NCI-H1436 treated with DMSO at 0.1 percent for 48 hours (cell line): ENCODE measurements around the gene AMOTL2.

Experiments
- DNase-seq: peaks from one replicate; lab custom pipeline; 2025; lab: John Stamatoyannopoulos, UW

Gene AMOTL2

DNA sequence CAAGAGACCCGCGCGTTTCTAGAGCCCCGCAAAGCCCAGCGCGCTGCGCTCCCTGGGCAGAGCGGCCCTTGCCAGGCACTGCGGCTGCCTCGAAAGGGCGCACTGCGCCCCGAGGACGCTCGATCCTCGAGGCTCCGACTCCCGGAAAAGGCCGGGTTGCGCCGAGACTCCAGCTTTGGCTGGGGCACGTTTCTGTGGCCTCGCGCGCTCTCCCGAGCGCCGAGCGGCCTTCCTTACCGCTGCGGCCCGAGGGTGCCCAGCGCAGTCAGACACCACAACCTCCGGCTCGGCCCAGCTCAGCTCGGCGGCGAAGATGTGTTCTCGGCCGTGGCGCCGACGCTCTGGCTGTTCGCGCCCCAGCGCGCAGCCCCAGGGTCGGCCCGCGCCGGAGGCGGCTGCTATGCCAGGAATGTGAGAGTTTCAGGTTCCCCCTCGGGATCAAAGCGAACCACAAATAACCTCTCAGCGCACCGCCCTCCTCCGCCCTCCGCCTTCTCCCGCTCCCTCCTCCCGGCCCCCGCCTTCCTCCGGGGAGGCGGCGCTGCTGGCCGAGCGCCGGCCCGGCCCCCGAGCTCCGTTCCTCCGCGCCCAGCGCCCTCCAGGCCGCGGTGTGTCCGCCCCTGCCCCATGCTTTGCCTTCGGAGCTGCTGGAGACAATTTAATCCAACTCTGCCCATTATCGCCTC lies at the start of gene AMOTL2:
Gene AMOTL2, minus strand, starts transcription at position 343 of the 686 bp plus-strand sequence. CDS start 3,014 bp downstream, outside the sequence.
- peak; percentile 19 for DNase-seq

DNA sequence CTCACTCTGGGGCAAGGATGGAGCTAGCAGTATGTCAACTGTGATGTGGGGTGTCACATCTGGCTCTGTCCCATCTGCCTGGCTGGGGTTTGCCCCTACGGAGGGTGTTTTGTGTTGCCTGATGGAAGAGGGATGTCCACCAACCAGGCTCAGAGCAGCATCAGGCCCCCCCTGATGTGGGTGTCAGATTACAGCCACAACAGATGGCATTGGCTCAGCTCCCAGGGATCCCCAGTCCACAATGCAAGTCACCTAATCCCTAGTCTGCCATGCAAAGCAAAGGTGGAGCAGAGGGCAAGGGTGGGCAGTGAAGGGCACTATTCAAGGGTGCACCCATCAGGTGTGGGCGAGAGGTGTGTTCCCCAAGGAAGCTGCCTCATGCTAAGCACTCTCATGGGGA lies 48.9 kb upstream of the AMOTL2 start:
- peak; percentile 24 for DNase-seq

DNA sequence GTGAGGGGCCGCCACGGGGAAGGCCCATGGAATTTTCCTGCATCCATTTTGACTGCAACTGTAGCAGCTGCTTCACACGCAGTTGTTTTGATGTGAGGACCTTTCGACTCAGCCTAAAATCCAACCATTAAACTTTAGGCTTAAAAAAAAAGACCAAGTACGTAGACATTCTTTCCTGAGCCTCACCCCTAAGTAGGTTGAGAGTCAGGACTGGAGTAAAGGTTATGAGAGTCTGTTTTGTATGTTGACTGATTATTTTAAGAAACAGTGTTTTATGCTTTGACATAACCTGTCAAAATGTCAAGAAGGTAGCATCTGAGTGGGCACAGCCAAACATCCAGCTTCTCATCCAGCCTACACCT lies 45.7 kb upstream of the AMOTL2 start:
- DNase-seq, result no peak

DNA sequence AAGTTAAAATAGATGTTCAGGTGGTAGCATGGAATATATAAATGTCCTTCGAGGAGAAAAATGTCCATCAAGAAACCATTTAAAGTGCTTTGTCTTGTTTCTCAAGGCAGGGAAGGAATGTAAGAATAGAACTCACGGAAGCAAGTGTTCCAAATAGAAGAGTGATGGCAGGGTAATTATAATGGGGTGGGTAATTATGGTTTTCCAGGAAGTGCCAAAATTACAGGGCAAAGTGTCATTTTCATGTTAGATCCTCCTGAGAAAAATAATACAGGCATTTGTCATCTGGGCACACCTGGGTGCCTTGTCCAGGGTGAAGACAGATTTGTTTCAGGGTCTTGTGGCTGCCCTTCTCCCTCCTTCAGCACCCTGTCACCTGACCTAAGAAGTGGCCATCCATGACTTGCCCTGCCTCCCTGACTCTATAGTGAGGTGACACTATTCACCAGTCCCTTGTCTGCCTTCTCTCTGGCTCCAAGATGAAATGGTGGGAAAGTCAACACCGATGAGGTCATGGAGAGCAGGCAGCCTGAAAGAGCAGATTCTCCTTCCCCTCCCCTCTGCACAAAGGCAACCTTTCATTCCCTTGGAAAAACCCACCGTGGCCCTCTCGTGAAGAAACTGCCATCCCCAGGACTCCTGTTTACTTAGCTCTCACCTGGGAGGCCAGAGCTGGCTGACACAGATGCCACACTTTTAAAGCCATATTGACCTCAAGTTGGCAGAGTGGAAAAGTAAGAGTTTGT lies 45.1 kb upstream of the AMOTL2 start:
- no peak for DNase-seq

- DNase-seq, result no peak
Measured at GRCh38 chr3:134409041-134409440, 34.8 kb upstream of the AMOTL2 start.

- DNase-seq, result no peak
Measured at GRCh38 chr3:134407239-134407625, 33.0 kb upstream of the AMOTL2 start.

DNA sequence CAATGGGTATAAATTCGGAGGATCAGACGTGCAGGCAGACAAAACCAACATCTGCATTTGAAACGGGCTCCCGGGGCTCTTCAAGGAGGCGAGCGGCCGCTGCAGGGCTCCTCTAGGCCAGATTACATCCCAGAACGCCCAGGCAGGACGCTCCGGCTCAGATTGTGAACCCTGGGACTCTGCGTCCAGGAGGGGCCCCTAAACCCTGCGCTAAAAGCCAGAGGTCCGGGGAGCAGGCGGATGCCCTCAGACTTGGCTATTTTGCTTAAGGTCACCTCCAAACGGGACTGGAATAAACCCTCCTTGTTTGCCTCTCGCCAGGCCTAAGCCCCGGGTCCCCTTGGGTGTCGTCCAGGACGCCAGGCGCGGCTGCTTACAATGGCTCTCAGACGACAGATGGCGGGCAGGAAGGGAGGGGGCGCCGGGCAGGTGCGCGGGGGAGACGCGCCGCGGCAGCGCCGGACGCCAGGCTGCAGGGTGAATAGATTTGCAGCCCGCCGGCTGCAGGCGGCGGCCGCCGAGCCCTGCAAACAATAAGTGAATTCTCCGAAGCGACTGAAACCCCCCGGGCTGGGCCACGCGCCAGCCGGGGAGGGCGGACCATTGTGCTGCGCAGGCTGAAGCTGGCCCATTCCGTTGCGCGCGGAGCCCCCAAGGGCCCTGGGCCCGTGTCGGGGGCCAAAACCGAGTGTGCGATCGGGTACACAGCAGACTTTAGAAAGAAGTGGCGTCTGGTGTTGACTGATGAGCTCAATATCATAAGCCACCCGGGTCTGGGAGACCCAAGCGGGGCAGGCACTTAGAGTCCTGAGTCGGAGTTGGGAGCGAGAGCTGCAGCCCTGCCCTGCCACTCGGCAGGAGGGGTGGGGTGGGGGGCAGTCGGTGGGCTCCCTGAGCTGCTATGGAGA lies 32.3 kb upstream of the AMOTL2 start:
- peak; percentile 60 for DNase-seq

DNA sequence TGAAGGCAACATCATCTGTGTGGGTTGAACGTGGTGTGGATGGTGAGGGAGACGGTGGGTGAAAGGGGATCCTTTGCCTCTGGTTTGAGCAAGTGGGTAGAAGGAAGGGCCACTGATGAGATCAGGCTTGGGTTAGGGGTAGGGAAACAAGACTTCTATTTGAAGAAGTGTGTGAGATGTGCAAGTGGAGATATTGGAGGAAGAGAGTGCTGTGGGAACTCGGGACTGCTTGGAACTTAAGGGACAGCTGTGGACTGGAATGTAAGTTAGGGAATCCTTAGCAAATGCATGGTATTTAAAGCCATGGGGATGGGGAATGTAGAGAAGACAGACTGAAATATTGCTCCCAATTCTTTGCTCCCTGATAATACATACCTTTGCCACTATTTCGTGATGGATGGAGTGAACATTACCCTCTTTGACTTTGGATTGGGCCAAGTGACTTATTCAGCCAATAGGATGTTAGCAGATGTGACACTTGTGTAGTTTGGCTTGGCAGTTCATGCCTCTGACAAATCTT lies 30.2 kb upstream of the AMOTL2 start:
- DNase-seq, result no peak

GRCh38 chr3:134397755-134398154 lies 23.5 kb upstream of the AMOTL2 start:
- DNase-seq, result no peak

- DNase-seq, result no peak
Measured at GRCh38 chr3:134395103-134395502, 20.9 kb upstream of the AMOTL2 start.

DNA sequence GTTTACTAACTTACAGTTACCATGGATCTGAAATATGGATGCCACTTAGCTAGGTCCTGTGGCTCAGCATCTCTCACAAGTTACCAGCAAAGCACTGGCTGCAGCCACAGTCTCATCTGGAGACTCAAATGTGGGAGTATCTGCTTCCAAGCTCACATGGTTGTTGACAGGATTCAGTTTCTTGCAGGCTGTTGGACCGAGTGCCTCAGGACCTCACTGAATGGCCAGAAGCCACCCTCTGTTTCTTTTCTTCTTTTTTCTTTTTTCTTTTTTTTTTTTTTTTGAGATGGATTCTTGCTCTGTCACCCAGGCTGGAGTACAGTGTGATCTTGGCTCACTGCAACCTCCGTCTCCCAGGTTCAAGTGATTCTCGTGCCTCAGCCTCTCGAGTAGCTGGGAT lies 20.1 kb upstream of the AMOTL2 start:
- no peak for DNase-seq

DNA sequence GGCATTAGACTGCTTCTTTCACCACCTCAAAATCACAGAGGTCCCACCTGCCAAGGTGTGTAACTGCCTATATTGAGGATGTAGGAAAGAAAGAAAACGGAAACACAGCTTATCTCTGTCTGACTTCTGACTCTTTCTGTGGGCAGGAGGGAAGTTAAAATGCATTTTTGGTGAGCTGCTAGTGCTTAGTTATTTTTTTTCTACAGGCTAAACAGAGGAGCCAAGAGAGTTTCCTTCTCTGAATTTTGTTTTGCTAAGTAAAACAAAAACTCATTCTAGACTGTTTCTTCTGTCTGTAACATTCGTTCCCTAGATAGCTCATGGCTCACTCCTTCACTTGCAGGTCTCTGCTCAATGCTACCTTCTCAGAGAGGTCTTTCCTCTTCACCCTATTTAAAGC lies 18.8 kb upstream of the AMOTL2 start:
- DNase-seq, result no peak

GRCh38 chr3:134392336-134392983 lies 18.2 kb upstream of the AMOTL2 start:
- DNase-seq, result no peak

DNA sequence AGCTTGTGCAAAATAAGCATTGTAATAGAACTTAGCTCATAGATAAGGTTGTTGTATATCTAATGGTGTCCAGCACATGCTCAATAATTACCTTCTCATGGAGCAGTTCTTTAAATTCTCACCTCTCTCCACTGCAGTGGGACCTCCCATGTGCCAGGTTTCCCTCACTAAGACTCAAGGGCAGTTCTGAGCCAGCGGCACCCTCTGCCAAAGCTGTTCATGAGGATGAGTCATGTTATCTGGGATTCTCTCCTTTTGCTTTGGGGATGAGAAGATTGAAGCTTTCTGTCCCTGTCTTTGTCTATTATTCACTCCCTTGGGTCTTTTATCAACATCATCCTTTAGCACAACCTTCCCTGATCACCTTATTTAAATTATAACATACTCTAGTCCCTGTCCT lies 15.6 kb upstream of the AMOTL2 start:
- DNase-seq, result no peak

DNA sequence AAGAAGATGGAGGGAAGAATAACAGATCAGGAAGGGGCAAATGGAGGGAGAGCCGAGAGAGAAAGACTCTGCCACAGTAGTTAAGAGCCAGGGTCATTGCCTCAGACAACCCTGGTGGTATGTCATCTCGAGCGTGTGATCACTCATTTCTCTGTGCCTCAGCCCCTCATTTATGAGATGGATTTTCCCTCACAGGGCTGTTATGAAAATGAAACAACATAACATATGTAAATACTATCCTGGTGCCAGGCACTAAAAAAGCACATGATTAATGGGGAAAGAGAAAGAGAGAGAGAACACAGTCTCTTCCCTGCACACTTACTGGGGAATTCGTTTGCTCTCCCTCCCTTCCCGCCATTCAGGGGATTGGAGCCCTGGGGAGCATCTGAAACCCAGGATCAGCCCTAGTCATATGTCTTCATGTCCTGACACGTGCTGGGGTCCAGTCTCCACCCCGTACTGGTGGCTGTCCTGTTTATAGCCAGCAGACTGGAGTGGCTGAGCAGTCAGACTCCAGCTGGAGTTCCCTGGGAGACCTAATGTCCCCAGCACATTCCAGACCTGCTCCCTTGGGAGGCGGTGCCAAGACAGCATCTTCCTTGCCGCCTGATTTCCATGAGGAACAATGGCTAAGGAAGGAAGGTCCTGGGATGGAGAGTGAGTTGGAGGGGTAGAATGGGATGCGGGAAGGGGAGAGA lies 14.7 kb upstream of the AMOTL2 start:
- no peak for DNase-seq

- DNase-seq, result no peak
Measured at GRCh38 chr3:134388292-134388691, 14.0 kb upstream of the AMOTL2 start.

- DNase-seq, result no peak
Measured at GRCh38 chr3:134387293-134387692, 13.0 kb upstream of the AMOTL2 start.

GRCh38 chr3:134384963-134385362 lies 10.7 kb upstream of the AMOTL2 start:
- no peak for DNase-seq

DNA sequence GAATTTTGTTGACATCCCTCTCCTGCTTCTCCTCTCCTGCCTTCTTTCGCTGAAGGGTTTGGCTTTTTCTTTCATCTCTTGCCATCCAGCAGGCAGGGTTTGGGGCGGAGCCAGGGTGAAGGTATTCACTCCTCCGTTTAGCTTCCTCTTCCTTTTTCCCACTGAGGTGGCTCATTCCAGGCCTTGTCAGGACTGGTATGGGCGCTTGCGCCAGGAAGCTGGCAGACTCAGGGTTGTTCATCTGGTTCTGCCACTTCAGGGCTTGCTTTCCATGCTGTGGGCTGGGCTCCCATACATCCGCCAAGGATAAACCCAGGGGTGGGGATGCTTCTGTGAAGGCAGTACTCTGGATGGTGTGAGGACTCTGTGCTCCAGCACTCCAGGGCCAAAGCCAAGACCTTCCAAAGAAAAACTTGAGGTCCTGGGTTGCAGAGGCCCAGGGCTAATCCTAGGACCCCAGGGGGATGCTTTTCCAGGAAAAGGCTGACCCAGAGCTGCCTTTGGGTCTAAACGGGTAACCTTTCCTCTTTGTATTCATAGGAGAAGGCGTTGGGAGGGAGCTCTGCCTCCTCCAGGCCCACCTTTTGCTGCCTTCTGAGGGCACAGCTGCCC lies 7.7 kb upstream of the AMOTL2 start:
- no peak for DNase-seq

- DNase-seq, result no peak
Measured at GRCh38 chr3:134381076-134381475, 6.8 kb upstream of the AMOTL2 start.

DNA sequence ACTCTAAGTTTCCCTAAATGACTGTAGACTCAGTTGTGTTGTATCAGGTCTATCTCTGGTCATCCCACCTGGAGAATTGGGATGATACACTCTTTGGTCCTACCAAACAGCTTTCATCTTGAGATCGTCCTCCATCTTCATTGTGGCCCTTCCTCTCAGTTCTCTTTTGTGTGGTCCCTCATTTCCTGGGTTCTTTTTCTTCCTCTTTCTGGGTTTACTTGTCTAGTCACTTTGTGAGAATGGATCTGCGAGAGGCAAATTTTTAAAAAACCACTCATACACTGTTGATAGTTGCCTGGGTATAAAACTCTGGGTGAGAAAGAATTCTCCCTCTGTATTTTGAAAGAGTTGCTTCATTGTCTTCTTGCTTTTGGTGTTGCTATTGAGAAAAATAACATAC lies 6.0 kb upstream of the AMOTL2 start:
- no peak for DNase-seq
